ENCODE results near the gene JMJD4. TPM values are rescaled to one million over a fixed set of nuclear protein-coding genes. Genes with fewer than 3 reads are reported as not detected.

The JMJD4 gene
- polyA plus RNA-seq, 3 donors: 7.9 to 11.2 (median 11.2) TPM

- intact Hi-C loops (cut with micrococcal nuclease): no loop called here
- Mint-ChIP-seq H3K27me3 (ENCODE audit: low read depth in 3 of 3) (peaks cover 0 to 1% (median 0%) of the 10 kb centered on the region in 3 donors), H3K36me3 (peaks cover 26 to 30% of the 10 kb centered on the region in 2 donors), H3K4me1 (peaks cover 3% of the 10 kb centered on the region), H3K9me3 (no peaks in the 10 kb centered on the region), H3K4me3 (no peak overlapping the region), H3K27ac (peak overlapping the region in 1 of 7 donors; percentile 43)
- Histone ChIP-seq H3K27ac (ENCODE audit: low read depth in 1 of 2, low read length in 2 of 2) (no peak overlapping the region), H3K4me2 (replicated peaks; ENCODE audit: extremely low read depth, low read length, poor library complexity, severe bottlenecking) (no peak overlapping the region), H3K36me3 (replicated peaks in 1 of 2; ENCODE audit: control insufficient read depth in 1 of 2, insufficient read depth in 2 of 2, low read length in 2 of 2) (peaks cover 15 to 46% of the 10 kb centered on the region in 2 donors), H3K9me3 (replicated peaks in 1 of 2; ENCODE audit: control insufficient read depth in 1 of 2, insufficient read depth in 1 of 2, low read length in 2 of 2) (no peaks in the 10 kb centered on the region), H3K79me2 (ENCODE audit: insufficient read depth, low read length) (peaks cover 11% of the 10 kb centered on the region), H4K20me1 (ENCODE audit: insufficient read depth, low read length) (peaks cover 15% of the 10 kb centered on the region), H2AFZ (ENCODE audit: insufficient read depth, low read depth, low read length, poor library complexity, severe bottlenecking) (no peak overlapping the region), H3K27me3 (ENCODE audit: control insufficient read depth in 2 of 2, insufficient read depth in 2 of 2, low read length in 2 of 2) (no peaks in the 10 kb centered on the region), H3K4me3 (replicated peaks in 1 of 3; ENCODE audit: low read depth in 2 of 3, low read length in 3 of 3) (no peak overlapping the region), H3K9ac (ENCODE audit: insufficient read depth, low read length, poor library complexity, severe bottlenecking) (no peak overlapping the region), H3K4me1 (ENCODE audit: control insufficient read depth in 1 of 2, insufficient read depth in 2 of 2, low read length in 2 of 2) (no peaks in the 10 kb centered on the region)
- WGBS (ENCODE audit: insufficient coverage): 100% methylated on average over 1 of the region's 6 CpGs
- DNase-seq: no peak
- no peak for TF ChIP-seq CTCF (IDR thresholded peaks at IDR 0.05)
These were observed 11.6 kb upstream of the JMJD4 start for GRCh38 chr1:227746676-227747075.

GRCh38 chr1:227745568-227746265 lies 10.6 kb upstream of the JMJD4 start:
- H3K4me3 ChIP-seq (replicated peaks in 1 of 3; ENCODE audit: low read depth in 2 of 3, low read length in 3 of 3): no peak overlapping the region
- peaks cover 15% of the 10 kb centered on the region for H4K20me1 ChIP-seq (ENCODE audit: insufficient read depth, low read length)
- no peak overlapping the region for H2AFZ ChIP-seq (ENCODE audit: insufficient read depth, low read depth, low read length, poor library complexity, severe bottlenecking)
- TF ChIP-seq CTCF (IDR thresholded peaks at IDR 0.05): no peak
- H3K27ac Mint-ChIP-seq: peak overlapping the region in 1 of 7 donors; percentile 45
- H3K4me1 ChIP-seq (ENCODE audit: control insufficient read depth in 1 of 2, insufficient read depth in 2 of 2, low read length in 2 of 2): no peaks in the 10 kb centered on the region
- no peak for DNase-seq
- H3K27ac ChIP-seq (ENCODE audit: low read depth in 1 of 2, low read length in 2 of 2): no peak overlapping the region
- peaks cover 9 to 38% of the 10 kb centered on the region in 2 donors for H3K36me3 ChIP-seq (replicated peaks in 1 of 2; ENCODE audit: control insufficient read depth in 1 of 2, insufficient read depth in 2 of 2, low read length in 2 of 2)
- WGBS (ENCODE audit: insufficient coverage): 86% methylated on average over 5 of the region's 12 CpGs
- H3K4me1 Mint-ChIP-seq: peaks cover 3% of the 10 kb centered on the region
- peaks cover 11% of the 10 kb centered on the region for H3K79me2 ChIP-seq (ENCODE audit: insufficient read depth, low read length)
- H3K9me3 Mint-ChIP-seq: no peaks in the 10 kb centered on the region
- peaks cover 20 to 21% of the 10 kb centered on the region in 2 donors for H3K36me3 Mint-ChIP-seq
- intact Hi-C loops (cut with micrococcal nuclease): no loop called here
- no peaks in the 10 kb centered on the region for H3K27me3 ChIP-seq (ENCODE audit: control insufficient read depth in 2 of 2, insufficient read depth in 2 of 2, low read length in 2 of 2)
- no peaks in the 10 kb centered on the region for H3K9me3 ChIP-seq (replicated peaks in 1 of 2; ENCODE audit: control insufficient read depth in 1 of 2, insufficient read depth in 1 of 2, low read length in 2 of 2)
- no peak overlapping the region for H3K9ac ChIP-seq (ENCODE audit: insufficient read depth, low read length, poor library complexity, severe bottlenecking)
- H3K4me3 Mint-ChIP-seq: no peak overlapping the region
- H3K27me3 Mint-ChIP-seq (ENCODE audit: low read depth in 3 of 3): peaks cover 0 to 1% (median 0%) of the 10 kb centered on the region in 3 donors
- H3K4me2 ChIP-seq (replicated peaks; ENCODE audit: extremely low read depth, low read length, poor library complexity, severe bottlenecking): no peak overlapping the region

All from CD14-positive monocyte (primary cell).